Smooth muscle cell of bladder (primary cell): ENCODE measurements around the gene PRH1. TPM values are rescaled to one million over a fixed set of nuclear protein-coding genes. Genes with fewer than 3 reads are reported as not detected.

Experiments
- total RNA-seq: library from RNA; depleted of rRNA; stranded (reverse); fragments of >200 nt; gene quantifications from 2 replicates; pipeline ENCODE4 v1.2.3, GENCODE V29; 2014

Gene PRH1
- total RNA-seq: 11.2 and 16.6 TPM in 2 replicates

GRCh38 chr12:10884086-10884725, at the start of gene PRH1:
Gene PRH1, minus strand, starts transcription at chr12:10884255. Its CDS starts 38 bp downstream, at chr12:10884217.

GRCh38 chr12:10928746-10929286, 44.8 kb upstream of the PRH1 start, which contains the start of gene PRH2:
Gene PRH2, plus strand, starts transcription at chr12:10929236. Its CDS starts 38 bp downstream, at chr12:10929274.

GRCh38 chr12:10909462-10909861, 25.4 kb upstream of the PRH1 start, which contains the start of gene TAS2R13:
Gene TAS2R13, minus strand, starts transcription at chr12:10909562. Its CDS starts 264 bp downstream, at chr12:10909298.

GRCh38 chr12:10849425-10849878, 34.6 kb downstream of the PRH1 start, which contains the start of gene PRR4:
Gene PRR4, minus strand, starts transcription at chr12:10849475. Its CDS starts 38 bp downstream, at chr12:10849437.

Other genes with a start within 250 kb of the PRH1 start
- gene STYK1, start 210.2 kb downstream of the PRH1 start, total RNA-seq: 0.09 and 0.14 TPM in 2 replicates
- 65.0 and 93.0 TPM in 2 replicates for gene YBX3, start 160.9 kb downstream of the PRH1 start, total RNA-seq
- gene TAS2R7, start 81.6 kb downstream of the PRH1 start, total RNA-seq: not detected in 2 replicates
- not detected in 2 replicates for gene TAS2R8, start 77.0 kb downstream of the PRH1 start, total RNA-seq
- gene TAS2R9, start 74.1 kb downstream of the PRH1 start, total RNA-seq: not detected in 2 replicates
- 0.55 and 0.71 TPM in 2 replicates for gene TAS2R10, start 57.9 kb downstream of the PRH1 start, total RNA-seq
- 0.37 and 0.57 TPM in 2 replicates for gene PRR4, start 34.8 kb downstream of the PRH1 start, total RNA-seq
- gene TAS2R13, start 25.3 kb upstream of the PRH1 start, total RNA-seq: 0.65 and 0.85 TPM in 2 replicates
- gene PRH2, start 45.0 kb upstream of the PRH1 start, total RNA-seq: 0.14 and 0.18 TPM in 2 replicates
- gene TAS2R14, start 55.0 kb upstream of the PRH1 start, total RNA-seq: 1.7 and 2.4 TPM in 2 replicates
- 2.1 and 2.4 TPM in 2 replicates for gene TAS2R50, start 102.7 kb upstream of the PRH1 start, total RNA-seq
- 2.2 and 2.4 TPM in 2 replicates for gene TAS2R20, start 114.0 kb upstream of the PRH1 start, total RNA-seq
- 4.0 and 4.1 TPM in 2 replicates for gene TAS2R19, start 138.4 kb upstream of the PRH1 start, total RNA-seq
- gene TAS2R31, start 147.2 kb upstream of the PRH1 start, total RNA-seq: 2.4 and 3.7 TPM in 2 replicates
- gene TAS2R46, start 178.0 kb upstream of the PRH1 start, total RNA-seq: 1.3 and 1.8 TPM in 2 replicates
- 1.3 TPM in 1 of 2 replicates, not detected in the other for gene TAS2R43, start 208.1 kb upstream of the PRH1 start, total RNA-seq